A549 (cell line): ENCODE measurements around the gene CEP128. TPM values are rescaled to one million over a fixed set of nuclear protein-coding genes. Genes with fewer than 3 reads are reported as not detected.

Source experiments
- ATAC-seq, 2 experiments: fragments of 200-7000 bp in 1 of 2; fragments of >200 bp in 1 of 2; cut with Nextera tagmentation in 1 of 2; cut with Tn5 transposase in 1 of 2; 3 replicates each; pipeline versions ENCODE4 v1.8.0 to v1.9.1; 2018 to 2020; ENCODE audit warnings: mild to moderate bottlenecking in 1 of 2, moderate library complexity in 1 of 2
- CTCF ChIA-PET: fragments of 300-600 bp; sonication (Branson Sonifier 250); formaldehyde crosslinking; extraction: SDS; loops from one replicate; lab custom pipeline; 2021; ENCODE audit warnings: antibody characterized with exemption, inconsistent platforms; lab: Yijun Ruan, JAX
- POLR2A ChIA-PET: fragments of 350-600 bp; formaldehyde crosslinking; extraction: SDS; loops from one replicate; lab custom pipeline; 2021; ENCODE audit warnings: antibody characterized with exemption, inconsistent platforms; lab: Yijun Ruan, JAX
- DNase-seq, 2 experiments: peaks; one replicate each; pipeline versions ENCODE4 v3.0.0 to v3.0.0-alpha.2; 2011 to 2016; ENCODE audit warnings: low read depth in 1 of 2, low spot score in 1 of 2
- FAIRE-seq: peaks from 2 replicates; lab custom pipeline; 2011; peaks lifted over from hg19 to GRCh38; lab: Jason Lieb, UNC
- H3K27ac ChIP-seq, 2 experiments: fragments of >200 bp; sonication (Bioruptor Twin); formaldehyde crosslinking; 3 replicates each; pipeline ENCODE4 v1.5.1; 2016 to 2017
- H3K4me1 ChIP-seq: fragments of >200 bp; sonication (Bioruptor Twin); formaldehyde crosslinking; 3 replicates; pipeline ENCODE4 v1.6.1; 2016
- H3K4me2 ChIP-seq: fragments of >200 bp; sonication (Bioruptor Twin); formaldehyde crosslinking; 3 replicates; pipeline ENCODE4 v1.6.1; 2016
- H3K4me3 ChIP-seq: fragments of >200 bp; sonication (Bioruptor Twin); formaldehyde crosslinking; 3 replicates; pipeline ENCODE4 v1.5.1; 2016
- H3K9me3 ChIP-seq: fragments of >200 bp; sonication (Bioruptor Twin); formaldehyde crosslinking; 3 replicates; pipeline ENCODE4 v1.6.1; 2016
- ATOH8 ChIP-seq: fragments of 250-450 bp; sonication (Bioruptor Pico); IDR thresholded peaks from 2 replicates; pipeline ENCODE4 v1.5.0; 2020; ENCODE audit warnings: low read depth, mild to moderate bottlenecking, moderate library complexity
- BCL3 ChIP-seq: fragments of >200 bp; sonication (Bioruptor Twin); formaldehyde crosslinking; IDR thresholded peaks from 3 replicates; pipeline ENCODE4 v1.6.1; 2016
- E2F6 ChIP-seq: IDR thresholded peaks from 2 replicates; pipeline ENCODE4 v1.6.1; 2012; ENCODE audit warnings: low read depth, borderline replicate concordance
- EHF ChIP-seq: fragments of 250-450 bp; sonication (Bioruptor Pico); IDR thresholded peaks from 2 replicates; pipeline ENCODE4 v1.5.0; 2020; ENCODE audit warnings: mild to moderate bottlenecking
- EHMT2 ChIP-seq: fragments of 200-600 bp; sonication (generic); IDR thresholded peaks from 2 replicates; pipeline ENCODE4 v1.6.1; 2016; ENCODE audit warnings: antibody characterized with exemption, low read depth, mild to moderate bottlenecking, moderate library complexity
- EP300 ChIP-seq, 2 experiments: fragments of >200 bp; sonication (Bioruptor Twin); formaldehyde crosslinking; IDR thresholded peaks; 2 replicates in 1 of 2; 3 replicates in 1 of 2; pipeline ENCODE4 v1.6.1; 2016 to 2017
- FOSB ChIP-seq: fragments of 250-450 bp; sonication (Bioruptor Pico); IDR thresholded peaks from 2 replicates; pipeline ENCODE4 v1.5.0; 2020; ENCODE audit warnings: mild to moderate bottlenecking, moderate library complexity
- HOXB5 ChIP-seq: fragments of 250-450 bp; sonication (Bioruptor Pico); IDR thresholded peaks from 2 replicates; pipeline ENCODE4 v1.5.0; 2020; ENCODE audit warnings: mild to moderate bottlenecking, moderate library complexity
- JUN ChIP-seq, 2 experiments: fragments of >200 bp; sonication (Bioruptor Twin); formaldehyde crosslinking; IDR thresholded peaks; 2 replicates in 1 of 2; 3 replicates in 1 of 2; pipeline ENCODE4 v1.6.1; 2016 to 2017
- JUNB ChIP-seq: fragments of >200 bp; sonication (Bioruptor Twin); formaldehyde crosslinking; IDR thresholded peaks from 2 replicates; pipeline ENCODE4 v1.6.1; 2016
- MAFK ChIP-seq: fragments of 450-650 bp; IDR thresholded peaks from 2 replicates; pipeline ENCODE4 v1.6.1; 2014; ENCODE audit not compliant: partially characterized antibody
- PBX3 ChIP-seq: IDR thresholded peaks from 2 replicates; pipeline ENCODE4 v1.6.1; 2012
- POLR2A ChIP-seq: IDR thresholded peaks from 2 replicates; pipeline ENCODE4 v1.6.1; 2012; ENCODE audit warnings: mild to moderate bottlenecking, low read length
- RAD21 ChIP-seq, 2 experiments: fragments of >200 bp in 1 of 2; sonication (Bioruptor Twin) in 1 of 2; formaldehyde crosslinking in 1 of 2; IDR thresholded peaks in 1 of 2; conservative IDR thresholded peaks in 1 of 2; 2 replicates in 1 of 2; 3 replicates in 1 of 2; pipeline ENCODE4 v1.6.1; 2012 to 2018; ENCODE audit warnings: inconsistent platforms in 1 of 2
- RCOR1 ChIP-seq: fragments of 150-350 bp; IDR thresholded peaks from 2 replicates; pipeline ENCODE4 v1.6.1; 2014; ENCODE audit warnings: antibody characterized with exemption, low read length, low read depth
- REST ChIP-seq: fragments of 200-600 bp; sonication (generic); IDR thresholded peaks from 2 replicates; pipeline ENCODE4 v1.6.1; 2016; ENCODE audit warnings: antibody characterized with exemption, mild to moderate bottlenecking, moderate library complexity
- RNF2 ChIP-seq: fragments of 200-600 bp; sonication (generic); IDR thresholded peaks from 2 replicates; pipeline ENCODE4 v1.6.1; 2016; ENCODE audit warnings: low read depth, mild to moderate bottlenecking, antibody characterized with exemption, moderate library complexity, borderline replicate concordance
- SMC3 ChIP-seq: fragments of >200 bp; sonication (Bioruptor Twin); formaldehyde crosslinking; IDR thresholded peaks from 3 replicates; pipeline ENCODE4 v1.6.1; 2018; ENCODE audit warnings: inconsistent platforms
- USF2 ChIP-seq: fragments of 450-650 bp; IDR thresholded peaks from 2 replicates; pipeline ENCODE4 v1.6.1; 2014; ENCODE audit warnings: antibody characterized with exemption
- polyA plus RNA-seq, 4 experiments: library from polyadenylated mRNA; depleted of rRNA in 3 of 4; stranded (reverse); fragments of >200 nt; fragmentation: RNase III in 1 of 4; extraction: RNeasy Plus Mini Kit Qiagen cat#74134 plus additional on column Dnase treatment in 1 of 4; gene quantifications; 2 replicates in 3 of 4; 3 replicates in 1 of 4; pipeline ENCODE4 v1.2.3, GENCODE V29; 2011 to 2017
- small RNA-seq, 6 experiments: library from RNA; depleted of rRNA; stranded (forward); fragments of <200 nt; gene quantifications; one replicate each; pipeline ENCODE3, GENCODE V24; 2012

CEP128 gene
- polyA plus RNA-seq, 2 of the 4 experiments (the other 2 are of a cell fraction): 5.8 to 7.0 TPM

- H3K9me3 ChIP-seq: peaks cover 15% of the 10 kb centered on the region
- TF ChIP-seq RNF2 (no peak), HOXB5 (CRISPR knock-in tag) (no peak), SMC3 (no peak), E2F6 (no peak), JUN (IDR thresholded peaks at IDR 0.05) (no peak), BCL3 (no peak), JUNB (no peak), REST (no peak), MAFK (no peak), RCOR1 (no peak), EHMT2 (no peak), PBX3 (no peak), FOSB (no peak), ATOH8 (no peak), RAD21 (conservative IDR thresholded peaks at IDR 0.05 in 1 of 2, IDR thresholded peaks at IDR 0.05 in 1 of 2) (no peak), EP300 (IDR thresholded peaks at IDR 0.05) (no peak), EHF (no peak), USF2 (no peak), POLR2A (no peak)
- CTCF ChIA-PET: interaction anchor here (1.0 kb wide), 1 partner anchor 391 kb away, joined by 3 read pairs; no protein-coding TSS in a partner anchor
- H3K4me1 ChIP-seq: no peaks in the 10 kb centered on the region
- POLR2A ChIA-PET: no interaction called here
- no peak overlapping the region for H3K27ac ChIP-seq
- H3K4me2 ChIP-seq: no peak overlapping the region
- no peak for DNase-seq
- no peak overlapping the region for H3K4me3 ChIP-seq
- FAIRE-seq: no peak
- ATAC-seq: no peak
Observed at GRCh38 chr14:80447392-80447791, 494.1 kb downstream of the CEP128 start.

Small RNA genes lying within 50 kb of the gene (small RNA-seq; reads per million reads assigned to genes)
- gene AC022404.1: 0 reads per million in 6 experiments

Other genes with a start within 250 kb of the CEP128 start
- gene TSHR, start 13.9 kb upstream of the CEP128 start, polyA plus RNA-seq (2011; rRNA removed): not detected in 2 replicates
- not detected in 3 replicates for gene TSHR, start 13.9 kb upstream of the CEP128 start, polyA plus RNA-seq (2017; fragmentation: RNase III; extraction: RNeasy Plus Mini Kit Qiagen cat#74134 plus additional on column Dnase treatment)